ENCODE measurements around the gene ADAM12. TPM values are rescaled to one million over a fixed set of nuclear protein-coding genes. Genes with fewer than 3 reads are reported as not detected.

Gene ADAM12
- total RNA-seq, 1 experiment from 2014 or later, result 0.24 TPM

DNA sequence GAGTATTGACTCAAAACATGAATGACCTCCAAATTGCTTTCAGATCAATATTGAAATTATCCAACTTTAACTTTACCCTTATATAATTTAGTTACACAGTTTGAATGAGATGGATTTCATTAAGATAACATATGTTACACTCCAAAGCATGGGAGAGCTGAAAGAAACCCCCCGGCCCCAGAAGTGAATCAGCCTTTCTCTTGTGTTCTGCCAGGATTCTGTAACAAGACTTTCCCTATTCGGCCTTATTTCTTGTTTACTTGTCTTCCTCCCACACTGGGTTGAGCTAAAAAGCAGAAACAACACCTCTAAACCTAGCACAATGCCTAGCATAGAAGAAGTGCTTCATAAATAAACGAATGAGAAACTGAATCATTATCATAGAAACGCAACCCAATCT is 224.8 kb downstream of the ADAM12 start:
- Histone ChIP-seq H2BK15ac (ENCODE audit: low read depth, low read length) (no peak overlapping the region), H3K4ac (ENCODE audit: low read depth, low read length) (no peak overlapping the region), H3K79me2 (ENCODE audit: insufficient read depth, low read length) (no peaks in the 10 kb centered on the region), H3K18ac (ENCODE audit: insufficient read length, low read depth, low read length) (no peak overlapping the region), H3K27me3 (ENCODE audit: insufficient read depth, low read length) (no peaks in the 10 kb centered on the region), H3K9me3 (ENCODE audit: control insufficient read depth, low read depth, low read length) (no peaks in the 10 kb centered on the region), H2BK5ac (ENCODE audit: insufficient read length, low read length) (no peak overlapping the region), H3K23ac (ENCODE audit: insufficient read length, low read depth, low read length) (no peak overlapping the region), H4K5ac (ENCODE audit: insufficient read length, low read depth, low read length) (no peak overlapping the region), H3K9ac (ENCODE audit: extremely low read depth, insufficient read length, low read length) (no peak overlapping the region), H2BK12ac (ENCODE audit: insufficient read length, low read depth, low read length) (no peak overlapping the region), H4K8ac (replicated peaks; ENCODE audit: insufficient read length, low read depth, low read length) (no peak overlapping the region), H4K91ac (ENCODE audit: insufficient read length, low read depth, low read length) (no peak overlapping the region), H3K14ac (ENCODE audit: insufficient read depth, low read length) (no peak overlapping the region), H3K4me1 (ENCODE audit: insufficient read depth, low read length) (no peaks in the 10 kb centered on the region), H3K23me2 (ENCODE audit: insufficient read length, low read depth, low read length, poor library complexity, severe bottlenecking) (no peaks in the 10 kb centered on the region), H3K79me1 (ENCODE audit: insufficient read depth, low read depth, low read length, poor library complexity, severe bottlenecking) (no peaks in the 10 kb centered on the region), H2BK20ac (ENCODE audit: low read depth, low read length, poor library complexity, severe bottlenecking) (no peak overlapping the region), H2BK120ac (ENCODE audit: low read depth, low read length, poor library complexity, severe bottlenecking) (no peak overlapping the region), H2AK5ac (ENCODE audit: insufficient read length, low read length) (no peak overlapping the region), H4K20me1 (ENCODE audit: control insufficient read depth, insufficient read depth, insufficient read length) (no peaks in the 10 kb centered on the region), H2AFZ (ENCODE audit: low read length) (no peak overlapping the region), H3K4me2 (ENCODE audit: insufficient read depth, insufficient read length, low read length) (no peak overlapping the region), H3T11ph (ENCODE audit: low read length) (no peak overlapping the region), H3K56ac (ENCODE audit: insufficient read length, low read depth, low read length) (no peak overlapping the region), H3K27ac (ENCODE audit: insufficient read length, low read depth, low read length) (no peak overlapping the region)
- no CpG with 5 or more reads among the region's 4 CpGs for WGBS (ENCODE audit: extremely low coverage, insufficient read length, low lambda C conversion rate)
- Mint-ChIP-seq H3K4me3 (no peak overlapping the region), H3K36me3 (ENCODE audit: insufficient read depth in 1 of 3, low read depth in 3 of 3) (peaks cover 0 to 11% (median 2%) of the 10 kb centered on the region in 3 experiments; a peak in 2 of 7 replicates), H3K27ac (no peak overlapping the region), H3K4me1 (peaks cover 9 to 16% of the 10 kb centered on the region in 2 experiments), H3K27me3 (ENCODE audit: low read depth) (peaks cover 5% of the 10 kb centered on the region), H3K9me3 (peaks cover 0 to 9% of the 10 kb centered on the region in 2 experiments; a peak in 2 of 5 replicates)
- DNase-seq, result no peak
- TF ChIP-seq, protein P1, sequence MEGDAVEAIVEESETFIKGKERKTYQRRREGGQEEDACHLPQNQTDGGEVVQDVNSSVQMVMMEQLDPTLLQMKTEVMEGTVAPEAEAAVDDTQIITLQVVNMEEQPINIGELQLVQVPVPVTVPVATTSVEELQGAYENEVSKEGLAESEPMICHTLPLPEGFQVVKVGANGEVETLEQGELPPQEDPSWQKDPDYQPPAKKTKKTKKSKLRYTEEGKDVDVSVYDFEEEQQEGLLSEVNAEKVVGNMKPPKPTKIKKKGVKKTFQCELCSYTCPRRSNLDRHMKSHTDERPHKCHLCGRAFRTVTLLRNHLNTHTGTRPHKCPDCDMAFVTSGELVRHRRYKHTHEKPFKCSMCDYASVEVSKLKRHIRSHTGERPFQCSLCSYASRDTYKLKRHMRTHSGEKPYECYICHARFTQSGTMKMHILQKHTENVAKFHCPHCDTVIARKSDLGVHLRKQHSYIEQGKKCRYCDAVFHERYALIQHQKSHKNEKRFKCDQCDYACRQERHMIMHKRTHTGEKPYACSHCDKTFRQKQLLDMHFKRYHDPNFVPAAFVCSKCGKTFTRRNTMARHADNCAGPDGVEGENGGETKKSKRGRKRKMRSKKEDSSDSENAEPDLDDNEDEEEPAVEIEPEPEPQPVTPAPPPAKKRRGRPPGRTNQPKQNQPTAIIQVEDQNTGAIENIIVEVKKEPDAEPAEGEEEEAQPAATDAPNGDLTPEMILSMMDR (conservative IDR thresholded peaks at IDR 0.05), result no peak

All from H9 (cell line).